H1 (cell line): Measurements from ENCODE around the gene APOBEC3F. TPM values are rescaled to one million over a fixed set of nuclear protein-coding genes. Genes with fewer than 3 reads are reported as not detected.

Experiments used
- CHD7 ChIP-seq: fragments of 300-600 bp; sonication (generic); IDR thresholded peaks from 2 replicates; pipeline ENCODE4 v1.7.1; 2012; ENCODE audit warnings: low read length, moderate library complexity, mild to moderate bottlenecking, inconsistent platforms; ENCODE audit not compliant: insufficient replicate concordance
- POU5F1 ChIP-seq: IDR thresholded peaks from 2 replicates; pipeline ENCODE4 v1.6.1; 2011; ENCODE audit warnings: low read depth, mild to moderate bottlenecking, low read length, moderate library complexity
- RNF2 ChIP-seq: fragments of 200-900, 300-1000 bp; sonication (generic); IDR thresholded peaks from 2 replicates; pipeline ENCODE4 v1.7.1; 2016; ENCODE audit warnings: borderline replicate concordance, low read depth, mild to moderate bottlenecking, antibody characterized with exemption, low read length; ENCODE audit not compliant: poor library complexity, severe bottlenecking; ENCODE audit errors: missing control alignments
- SIN3A ChIP-seq, 2 experiments: IDR thresholded peaks in 1 of 2; conservative IDR thresholded peaks in 1 of 2; 2 replicates each; pipeline ENCODE4 v1.6.1; 2011 to 2012; ENCODE audit warnings: low read length in 2 of 2, improper control_type of control experiment in 1 of 2, low read depth in 1 of 2, mild to moderate bottlenecking in 1 of 2
- polyA plus RNA-seq, 7 experiments: library from polyadenylated mRNA; depleted of rRNA in 3 of 7; stranded (reverse) in 5 of 7; unstranded in 2 of 7; fragments of >200 nt in 5 of 7; fragments of 200-250 nt in 2 of 7; gene quantifications; 1 replicate in 5 of 7; 2 replicates in 1 of 7; 4 replicates in 1 of 7; pipeline versions ENCODE4 v1.2.1 to v1.2.3, GENCODE V29; 2011 to 2013; ENCODE audit warnings: missing spikeins in 2 of 7, mixed read lengths in 2 of 7
- total RNA-seq: library from RNA; stranded (reverse); fragmentation: NEBNext Ultra II Directional; extraction: Animal tissue kit (Norgen Biotek cat#: 25700); gene quantifications from 2 replicates; pipeline ENCODE4 v1.2.1, GENCODE V29; 2021

The APOBEC3F gene
- total and polyA plus RNA-seq, 2 of the 8 experiments (the other 6 are each of a cell fraction or from before 2014, with no cell fraction given): 4.0 to 7.3 TPM

GRCh38 chr22:39029227-39029626, 11.4 kb upstream of the APOBEC3F start (continued):
- no peak for TF ChIP-seq CHD7
- no peak for TF ChIP-seq POU5F1
- no peak for TF ChIP-seq RNF2
- no peak for TF ChIP-seq SIN3A (conservative IDR thresholded peaks at IDR 0.05 in 1 of 2, IDR thresholded peaks at IDR 0.05 in 1 of 2; ENCODE audit: low read depth in 1 of 2, low read length in 2 of 2)
